GM19023 (cell line): ENCODE measurements around the gene GTF2IRD2.
A peak's percentile ranks its signal among the peaks of the same experiment; 100 is the strongest.
"Not testable (repeated sequence)": the region's sequence is repeated elsewhere in the genome, so short reads cannot be mapped to it uniquely, and the experiment has no call there.

Source experiments
- ATAC-seq: cut with Tn5 transposase; IDR thresholded peaks from one replicate; pipeline ENCODE4 v1.9.1; 2021; ENCODE audit warnings: mild to moderate bottlenecking, moderate library complexity; ENCODE audit not compliant: unreplicated experiment

The GTF2IRD2 gene

DNA sequence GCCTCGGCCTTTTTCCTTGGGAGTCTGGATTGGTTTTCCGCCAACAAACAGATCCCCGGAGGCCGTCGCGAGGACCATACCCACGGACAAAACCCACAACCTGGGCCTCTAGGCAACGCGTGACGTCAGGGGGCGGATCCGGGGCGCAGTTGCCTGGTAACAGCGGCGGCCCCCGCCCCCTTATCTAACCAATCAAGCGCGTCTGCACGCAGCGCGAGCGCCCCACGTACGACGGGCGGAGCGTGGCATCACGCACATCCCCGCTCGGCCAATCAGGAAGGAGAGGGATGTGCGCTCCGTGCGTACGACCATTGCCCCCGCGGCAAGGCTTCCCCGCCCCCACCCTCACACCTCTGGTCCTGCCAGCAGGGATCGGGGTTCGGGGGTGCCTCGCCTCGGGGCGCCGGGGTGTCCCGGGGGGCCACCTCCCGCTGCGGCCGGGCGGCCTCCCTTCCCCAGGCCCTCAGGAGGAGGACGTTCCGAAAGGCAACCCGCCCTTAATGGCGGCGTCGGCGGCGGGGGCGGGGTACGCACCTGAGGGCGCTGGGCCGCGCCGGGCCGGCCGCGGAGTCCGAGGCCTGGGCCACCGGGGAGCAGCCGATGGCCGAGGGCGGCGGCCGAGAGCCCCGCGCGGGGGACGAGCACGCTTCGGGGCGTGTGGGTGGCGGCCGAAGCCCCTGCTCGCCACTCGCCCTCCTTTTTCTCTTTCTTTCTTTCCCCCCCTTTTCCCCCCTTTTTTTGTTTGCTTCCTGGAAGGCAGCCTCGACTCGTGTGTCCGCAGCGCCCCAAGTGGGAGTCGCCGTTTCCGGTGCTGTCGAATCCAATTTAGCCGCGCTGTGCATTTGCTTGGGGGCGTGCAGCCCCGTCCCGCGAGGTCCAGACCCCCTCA is at the start of gene GTF2IRD2:
Gene GTF2IRD2, minus strand, starts transcription at position 773 of the 889 bp plus-strand sequence. CDS start 15,227 bp downstream, outside the sequence.
- ATAC-seq: peak; percentile 85

DNA sequence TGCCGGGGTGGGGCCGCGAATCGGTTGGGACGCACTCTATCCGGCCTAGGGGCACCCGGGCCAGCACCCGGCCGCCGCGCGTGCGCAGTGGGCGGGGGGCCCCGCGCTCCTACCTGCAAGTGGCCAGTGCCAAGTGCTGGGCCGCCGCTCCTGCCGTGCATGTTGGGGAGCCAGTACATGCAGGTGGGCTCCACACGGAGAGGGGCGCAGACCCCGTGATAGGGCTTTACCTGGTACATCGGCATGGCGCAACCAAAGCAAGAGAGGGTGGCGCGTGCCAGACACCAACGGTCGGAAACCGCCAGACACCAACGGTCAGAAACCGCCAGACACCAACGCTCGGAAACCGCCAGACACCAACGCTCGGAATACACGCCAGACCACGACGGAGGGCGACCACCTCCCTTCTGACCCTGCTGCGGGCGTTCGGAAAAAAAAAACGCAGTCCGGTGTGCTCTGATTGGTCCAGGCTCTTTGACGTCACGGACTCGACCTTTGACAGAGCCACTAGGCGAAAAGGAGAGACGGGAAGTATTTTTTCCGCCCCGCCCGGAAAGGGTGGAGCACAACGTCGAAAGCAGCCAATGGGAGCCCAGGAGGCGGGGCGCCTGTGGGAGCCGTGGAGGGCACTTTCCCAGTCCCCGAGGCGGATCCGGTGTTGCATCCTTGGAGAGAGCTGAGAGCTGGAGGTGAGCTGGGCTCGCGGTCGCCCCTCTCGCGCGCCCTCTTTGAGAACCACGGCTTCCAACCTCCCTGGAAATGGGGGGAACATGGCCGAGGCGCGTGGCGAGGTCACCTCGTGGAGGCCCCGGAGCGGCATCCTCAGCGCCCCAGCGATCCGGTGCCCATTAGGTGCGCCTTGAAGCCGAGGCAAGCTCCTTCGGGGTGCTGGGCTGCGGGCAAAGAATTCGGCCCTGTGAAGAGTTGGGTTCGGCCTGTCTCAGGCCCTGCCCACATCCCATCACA is 39.0 kb upstream of the GTF2IRD2 start:
- peak; percentile 81 for ATAC-seq

DNA sequence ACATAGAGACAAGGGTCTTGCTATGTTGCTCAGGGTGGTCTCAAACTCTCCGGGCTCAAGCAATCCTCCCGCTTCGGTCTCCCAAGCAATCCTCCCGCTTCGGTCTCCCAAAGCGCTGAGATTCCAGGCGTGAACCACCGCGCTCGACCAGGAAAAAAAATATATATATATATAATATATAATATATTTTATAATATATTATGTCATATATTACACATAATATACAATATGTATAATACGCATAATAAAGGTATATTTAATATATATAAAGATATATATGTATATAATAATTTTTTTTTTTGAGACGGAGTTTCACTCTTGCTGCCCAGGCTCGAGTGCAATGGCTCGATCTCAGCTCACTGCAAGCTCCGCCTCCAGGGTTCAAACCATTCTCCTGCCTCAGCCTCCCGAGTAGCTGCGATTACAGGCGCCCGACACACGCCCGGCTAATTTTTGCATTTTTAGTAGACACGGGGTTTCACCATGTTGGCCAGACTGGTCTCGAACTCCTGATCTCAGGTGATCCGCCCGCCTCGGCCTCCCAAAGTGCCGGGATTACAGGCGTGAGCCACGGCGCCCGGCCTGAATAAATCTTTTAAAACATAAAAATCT is 38.2 kb upstream of the GTF2IRD2 start:
- peak; percentile 18 for ATAC-seq

- not testable (repeated sequence) for ATAC-seq
Observed at GRCh38 chr7:74885295-74885694, 33.9 kb upstream of the GTF2IRD2 start.

- ATAC-seq: not testable (repeated sequence)
Observed at GRCh38 chr7:74882110-74882509, 30.7 kb upstream of the GTF2IRD2 start.

DNA sequence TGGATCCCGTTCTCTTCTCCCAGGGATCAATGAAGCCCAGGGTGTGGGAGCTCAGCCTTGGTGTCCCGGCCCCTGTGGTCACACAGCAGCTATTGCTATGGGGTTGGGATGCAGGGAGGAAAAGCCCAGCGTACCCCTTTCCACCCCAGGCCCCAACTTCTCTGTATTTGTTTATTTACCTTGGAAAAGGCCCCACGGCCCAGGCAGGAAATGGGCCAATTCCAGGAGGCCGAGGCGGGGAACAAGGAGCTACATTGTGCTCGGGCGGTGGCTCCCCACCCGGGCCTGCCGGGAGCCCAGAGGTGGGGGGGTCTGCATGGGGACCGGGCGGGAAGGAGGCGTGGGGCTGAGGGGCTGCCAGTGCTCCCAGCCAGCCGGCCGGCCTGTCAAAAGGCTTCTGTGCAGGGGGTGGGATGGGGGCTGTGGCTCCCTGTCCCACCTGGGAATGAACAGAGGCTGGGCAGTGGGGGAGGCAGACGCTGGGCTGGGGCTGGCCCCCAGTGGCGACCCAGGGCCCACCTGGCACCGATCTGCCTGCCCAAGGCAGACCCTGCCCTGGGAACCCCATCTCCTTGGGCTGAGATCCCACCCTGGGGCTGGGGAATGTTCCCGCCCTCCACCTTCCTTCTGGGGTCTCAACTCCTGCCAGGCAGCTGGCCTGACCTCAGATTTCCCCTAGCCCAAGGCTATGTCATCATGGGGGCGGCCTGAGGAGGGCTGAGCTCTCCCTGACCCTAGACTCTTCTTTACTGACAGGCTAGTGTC is 23.5 kb upstream of the GTF2IRD2 start:
- ATAC-seq: not testable (repeated sequence)

- ATAC-seq: not testable (repeated sequence)
Observed at GRCh38 chr7:74874104-74874747, 22.8 kb upstream of the GTF2IRD2 start.

DNA sequence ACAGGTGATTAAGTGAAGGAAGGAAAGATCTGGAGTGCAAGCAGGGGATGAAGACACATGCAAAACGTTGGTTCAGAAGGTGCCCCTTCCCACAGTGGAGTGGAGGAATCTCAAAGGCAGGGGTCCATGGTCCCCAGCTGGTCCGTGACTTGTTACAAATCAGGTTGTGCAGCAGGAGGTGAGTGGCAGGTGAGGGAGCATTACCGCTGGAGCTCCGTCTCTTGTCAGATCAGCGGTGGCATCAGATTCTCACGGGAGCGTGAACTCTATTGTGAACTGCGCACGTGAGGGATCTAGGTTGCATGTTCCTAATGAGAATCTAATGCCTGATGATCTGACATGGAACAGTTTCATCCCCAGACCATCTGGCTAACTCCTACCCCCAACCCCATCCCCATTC is 21.1 kb upstream of the GTF2IRD2 start:
- not testable (repeated sequence) for ATAC-seq

DNA sequence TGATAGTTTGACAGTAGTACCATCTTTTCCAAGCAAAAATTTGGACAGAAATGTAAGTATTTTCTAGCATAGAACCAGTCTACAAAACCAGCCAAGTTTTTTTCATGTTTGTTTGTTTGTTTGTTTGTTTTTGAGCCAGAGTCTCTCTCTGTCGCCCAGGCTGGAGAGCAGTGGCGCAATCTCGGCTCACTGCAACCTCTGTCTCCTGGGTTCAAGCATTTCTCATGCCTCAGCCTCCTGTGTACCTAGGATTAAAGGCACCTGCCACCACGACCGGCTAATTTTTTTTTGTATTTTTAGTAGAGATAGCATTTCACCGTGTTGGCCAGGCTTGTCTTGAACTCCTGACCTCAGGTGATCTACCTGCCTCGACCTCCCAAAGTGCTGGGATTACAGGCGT is 14.4 kb upstream of the GTF2IRD2 start:
- ATAC-seq: not testable (repeated sequence)

- ATAC-seq: not testable (repeated sequence)
Observed at GRCh38 chr7:74849853-74850252, 1.6 kb downstream of the GTF2IRD2 start.

- ATAC-seq: not testable (repeated sequence)
Observed at GRCh38 chr7:74830411-74830810, 21.0 kb downstream of the GTF2IRD2 start.

DNA sequence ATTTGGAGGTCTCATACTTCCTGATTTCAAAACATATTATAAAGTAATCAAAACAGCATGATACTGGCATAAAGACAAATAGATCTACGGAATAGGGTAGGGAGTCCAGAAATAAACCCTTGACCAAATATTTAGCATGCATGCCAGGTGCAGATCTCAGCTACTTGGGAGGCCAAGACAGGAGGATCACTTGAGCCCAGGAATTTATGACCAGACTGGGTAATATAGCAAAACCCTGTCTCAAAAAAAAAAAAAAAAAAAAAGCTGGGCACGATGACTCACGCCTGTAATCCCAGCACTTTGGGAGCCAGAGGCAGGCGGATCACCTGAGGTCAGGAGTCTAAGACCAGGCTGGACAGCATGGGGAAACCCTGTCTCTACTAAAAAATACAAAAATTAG is 21.4 kb downstream of the GTF2IRD2 start:
- not testable (repeated sequence) for ATAC-seq

DNA sequence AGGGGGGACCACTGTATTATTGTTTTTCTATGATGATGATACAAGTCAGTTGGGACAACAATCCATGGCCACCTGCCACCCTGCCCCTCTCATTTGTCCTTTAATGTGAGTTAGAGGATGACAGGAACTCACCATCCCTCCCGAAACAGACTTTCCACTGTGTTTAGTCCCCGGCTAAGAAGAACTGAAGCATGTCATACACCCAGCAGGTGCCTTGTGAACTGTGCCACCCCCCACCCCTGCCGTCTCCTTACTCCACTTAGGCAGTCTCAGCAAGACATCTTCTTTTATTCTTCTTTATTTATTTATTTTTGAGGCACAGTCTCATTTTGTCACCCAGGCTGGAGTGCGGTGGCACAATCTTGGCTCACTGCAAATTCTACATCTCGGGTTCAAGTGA is 30.1 kb downstream of the GTF2IRD2 start:
- ATAC-seq: not testable (repeated sequence)

GRCh38 chr7:74820146-74820805 is 31.1 kb downstream of the GTF2IRD2 start:
- peak; percentile 94 for ATAC-seq

DNA sequence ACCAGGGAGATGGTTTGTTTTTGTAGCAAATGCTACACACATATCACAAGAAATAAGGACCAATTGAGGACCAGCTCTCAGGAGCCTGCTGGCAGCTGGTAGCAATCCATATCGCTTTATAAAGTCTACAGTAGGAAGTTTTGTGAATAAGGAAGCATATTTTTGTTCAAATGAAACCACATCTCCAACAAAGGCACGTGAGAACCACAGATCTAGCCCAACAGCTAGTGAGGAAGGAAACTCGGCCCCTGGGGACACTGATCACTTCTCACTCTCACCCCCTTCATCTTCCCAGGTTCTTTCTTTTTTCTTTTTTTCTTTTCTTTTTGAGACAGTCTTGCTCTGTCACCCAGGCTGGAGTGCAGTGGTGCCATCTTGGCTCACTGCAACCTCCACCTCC is 35.5 kb downstream of the GTF2IRD2 start:
- not testable (repeated sequence) for ATAC-seq

DNA sequence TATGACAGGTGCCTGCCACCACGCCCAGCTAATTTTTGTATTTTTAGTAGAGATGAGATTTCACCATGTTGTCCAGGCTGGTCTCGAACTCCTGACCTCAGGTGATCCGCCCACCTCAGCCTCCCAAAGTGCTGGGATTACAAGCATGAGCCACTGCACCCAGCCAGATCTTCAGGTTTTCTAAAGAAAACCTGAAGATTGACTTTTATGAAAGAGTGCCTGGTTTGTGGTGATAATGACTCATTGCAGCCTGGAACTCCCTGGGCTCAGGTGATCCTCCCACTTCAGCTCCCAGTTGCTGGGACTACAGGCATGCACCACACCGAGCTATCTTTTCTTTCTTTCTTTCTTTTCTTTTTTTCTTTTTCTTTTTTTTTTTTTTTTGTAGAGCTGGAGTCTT is 52.8 kb downstream of the GTF2IRD2 start:
- not testable (repeated sequence) for ATAC-seq

DNA sequence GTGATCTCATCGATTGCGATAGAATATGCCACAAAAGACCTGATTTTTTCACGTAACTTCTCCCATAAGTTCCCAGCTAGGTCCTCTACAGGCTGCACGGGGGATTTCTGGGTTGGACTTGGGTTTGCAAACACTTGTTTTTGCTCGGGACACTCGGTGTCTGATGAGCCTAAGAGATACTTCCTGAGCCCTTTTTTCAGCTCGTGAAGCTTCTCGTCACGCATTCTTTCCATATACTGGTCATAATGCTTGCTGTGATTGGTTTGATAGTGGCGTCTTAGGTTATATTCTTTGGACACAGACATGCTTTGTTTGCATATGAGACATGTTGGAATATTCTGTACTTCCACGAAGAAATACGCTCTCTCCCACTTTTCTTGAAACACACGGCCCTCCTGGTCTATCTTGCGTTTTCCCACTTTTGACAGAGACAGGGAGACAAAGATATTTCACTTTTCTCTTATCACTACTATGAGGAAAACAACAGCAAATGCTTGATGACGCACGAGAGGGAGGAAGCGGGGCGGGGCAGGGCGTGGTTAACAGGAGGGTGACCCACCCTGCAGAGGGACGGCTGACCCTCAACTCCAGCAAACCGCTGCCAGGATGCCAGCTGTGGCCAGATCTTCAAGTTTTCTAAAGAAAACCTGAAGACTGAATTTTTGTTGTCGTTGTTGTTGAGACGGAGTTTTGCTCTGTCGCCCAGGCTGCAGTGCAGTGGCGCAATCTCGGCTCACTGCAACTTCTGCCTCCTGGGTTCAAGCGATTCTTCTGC is 53.4 kb downstream of the GTF2IRD2 start:
- ATAC-seq: not testable (repeated sequence)

DNA sequence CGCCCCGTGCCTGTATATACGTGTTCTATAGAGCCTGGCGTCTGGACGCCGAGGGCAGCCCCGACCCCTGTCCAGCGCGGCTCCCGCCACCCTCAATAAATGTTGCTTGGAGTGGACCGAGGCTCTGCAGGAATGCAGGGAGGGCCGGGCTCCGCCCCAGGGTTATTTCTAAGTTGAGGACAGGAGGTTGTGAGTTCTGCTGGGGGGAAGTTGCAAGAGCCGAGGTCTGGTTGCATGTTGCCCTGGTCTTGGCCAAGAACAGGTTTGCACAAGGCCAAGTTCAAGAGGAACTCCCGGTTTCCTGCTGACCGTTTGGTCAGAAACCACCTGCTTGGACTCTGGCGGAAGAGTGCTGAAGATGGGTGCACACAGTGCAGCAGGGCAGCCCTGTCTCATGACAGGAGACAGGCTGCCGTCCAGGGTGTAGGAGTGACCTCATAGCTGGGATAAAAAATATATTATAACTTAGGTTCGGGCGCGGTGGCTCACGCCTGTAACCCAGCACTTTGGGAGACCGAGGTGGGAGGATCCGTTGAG is 62.1 kb downstream of the GTF2IRD2 start:
- peak; percentile 3 for ATAC-seq
